VCaP (cell line): ENCODE results near the gene MORN1.
A peak's percentile ranks its signal among the peaks of the same experiment; 100 is the strongest.

Experiments used
- H3K27ac ChIP-seq: fragments of 450-650 bp; 2 replicates; pipeline ENCODE4 v1.5.1; 2017
- CTCF ChIP-seq: fragments of 450-650 bp; conservative IDR thresholded peaks from 2 replicates; pipeline ENCODE4 v1.5.1; 2017; ENCODE audit warnings: mild to moderate bottlenecking, moderate library complexity

MORN1 gene

GRCh38 chr1:2397007-2397679 is 5.8 kb upstream of the MORN1 start:
- TF ChIP-seq CTCF: no peak
- peak overlapping the region; percentile 11; the same call in 1 of the 2 replicates for H3K27ac ChIP-seq

- no peak overlapping the region for H3K27ac ChIP-seq
- TF ChIP-seq CTCF: no peak
Observed at GRCh38 chr1:2396476-2396875, 5.1 kb upstream of the MORN1 start.

- peak overlapping the region; percentile 26; the same call in 1 of the 2 replicates for H3K27ac ChIP-seq
- TF ChIP-seq CTCF: no peak
Observed at GRCh38 chr1:2396059-2396458, 4.7 kb upstream of the MORN1 start.

GRCh38 chr1:2395245-2395644 is 3.9 kb upstream of the MORN1 start:
- H3K27ac ChIP-seq: peak overlapping the region; percentile 26; the same call in 1 of the 2 replicates

GRCh38 chr1:2394761-2395160 is 3.4 kb upstream of the MORN1 start:
- no peak for TF ChIP-seq CTCF
- peak overlapping the region; percentile 26; the same call in 1 of the 2 replicates for H3K27ac ChIP-seq

More at GRCh38 chr1:2395245-2395644, 3.9 kb upstream of the MORN1 start:
- no peak for TF ChIP-seq CTCF

- TF ChIP-seq CTCF: no peak
- peak overlapping the region; percentile 26; the same call in 1 of the 2 replicates for H3K27ac ChIP-seq
Observed at GRCh38 chr1:2394220-2394619, 2.9 kb upstream of the MORN1 start.

- peak overlapping the region; percentile 26; the same call in 1 of the 2 replicates for H3K27ac ChIP-seq
- no peak for TF ChIP-seq CTCF
Observed at GRCh38 chr1:2393471-2393877, 2.1 kb upstream of the MORN1 start.
